GM19239 (cell line): ENCODE results near the gene ACCS.

Experiments
- DNase-seq: peaks from one replicate; pipeline ENCODE4 v3.0.0; 2011; ENCODE audit warnings: low spot score; ENCODE audit not compliant: insufficient read length
- FAIRE-seq: peaks from 2 replicates; lab custom pipeline; 2011; peaks lifted over from hg19 to GRCh38; lab: Jason Lieb, UNC

The ACCS gene

DNA sequence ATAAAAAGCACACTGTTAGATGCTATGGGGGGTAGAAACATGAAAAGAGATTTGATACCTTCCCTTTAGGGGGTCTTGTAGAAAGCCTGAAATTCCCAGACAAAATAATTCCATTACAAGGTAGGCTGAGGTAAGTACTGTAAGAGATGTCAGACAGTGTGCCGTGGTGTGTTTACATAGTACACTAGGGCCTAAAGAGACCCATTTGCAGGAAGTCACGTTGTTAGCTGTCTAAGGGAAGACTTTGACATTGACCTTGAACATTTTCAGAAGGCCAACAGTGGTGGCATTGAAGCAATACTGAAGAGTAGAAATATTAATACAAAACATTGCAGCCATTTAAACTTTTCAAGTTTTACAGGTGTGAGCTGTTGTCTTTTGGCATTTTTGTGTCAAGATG, 60.2 kb downstream of the ACCS start:
- FAIRE-seq, result no peak
- no peak for DNase-seq

DNA sequence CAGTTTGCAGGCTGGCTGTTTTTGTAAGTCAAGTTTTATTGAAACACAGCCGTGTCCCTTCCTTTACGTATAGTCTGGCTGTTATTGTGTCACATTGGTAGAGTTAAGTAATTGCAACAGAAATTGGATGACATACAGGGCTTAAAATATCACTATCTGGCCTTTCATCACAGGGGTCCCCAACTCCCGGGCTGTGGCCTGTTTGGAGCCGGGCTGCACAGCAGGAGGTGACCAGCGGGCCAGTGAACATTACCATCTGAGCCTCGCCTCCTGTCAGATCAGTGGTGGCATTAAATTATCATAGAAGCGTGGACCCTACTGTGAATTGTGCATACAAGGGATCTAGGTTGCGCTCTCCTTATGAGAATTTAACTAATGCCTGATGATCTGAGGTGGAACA, 61.1 kb downstream of the ACCS start:
- DNase-seq, result no peak
- FAIRE-seq, result no peak

DNA sequence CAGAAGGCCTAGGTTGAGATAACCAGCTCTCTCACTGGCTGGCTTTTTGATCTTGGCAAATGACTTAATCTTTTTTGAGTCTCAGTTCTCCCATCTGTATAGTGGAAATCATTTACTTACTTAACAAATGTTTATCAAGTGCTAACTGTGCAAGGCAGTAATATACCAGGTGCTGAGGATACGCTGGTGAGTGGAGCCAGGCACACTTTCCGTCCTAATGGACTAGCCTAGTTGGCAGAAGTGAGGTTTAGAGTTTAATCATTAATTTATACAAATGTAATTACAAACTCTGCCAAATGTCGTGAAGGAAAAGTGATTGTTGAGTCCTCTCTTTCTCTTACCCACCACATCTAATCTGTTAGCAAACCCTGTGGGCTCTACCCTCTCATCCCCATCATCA, 62.7 kb downstream of the ACCS start:
- FAIRE-seq (no peak), DNase-seq (no peak)

DNA sequence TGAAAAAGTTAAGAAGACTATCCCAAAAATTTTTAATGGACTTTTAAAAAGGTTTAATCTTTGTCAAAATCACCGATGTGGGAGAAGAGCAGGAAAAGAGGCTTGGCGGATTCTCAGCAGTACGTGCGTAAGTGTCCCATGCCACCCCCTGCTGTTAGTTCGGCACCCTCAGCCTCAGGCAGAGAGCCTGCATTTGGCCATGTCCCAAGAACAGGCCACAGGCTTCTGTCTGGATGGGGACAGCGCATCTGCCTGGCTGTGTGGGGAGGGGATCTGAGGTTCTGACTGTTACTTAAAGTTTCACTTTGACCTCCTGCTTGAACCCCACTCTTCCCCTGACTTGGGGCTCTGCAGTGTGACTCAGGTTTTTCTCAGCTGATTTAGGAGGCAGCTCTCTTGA, 64.7 kb downstream of the ACCS start:
- no peak for DNase-seq
- FAIRE-seq, result no peak

DNA sequence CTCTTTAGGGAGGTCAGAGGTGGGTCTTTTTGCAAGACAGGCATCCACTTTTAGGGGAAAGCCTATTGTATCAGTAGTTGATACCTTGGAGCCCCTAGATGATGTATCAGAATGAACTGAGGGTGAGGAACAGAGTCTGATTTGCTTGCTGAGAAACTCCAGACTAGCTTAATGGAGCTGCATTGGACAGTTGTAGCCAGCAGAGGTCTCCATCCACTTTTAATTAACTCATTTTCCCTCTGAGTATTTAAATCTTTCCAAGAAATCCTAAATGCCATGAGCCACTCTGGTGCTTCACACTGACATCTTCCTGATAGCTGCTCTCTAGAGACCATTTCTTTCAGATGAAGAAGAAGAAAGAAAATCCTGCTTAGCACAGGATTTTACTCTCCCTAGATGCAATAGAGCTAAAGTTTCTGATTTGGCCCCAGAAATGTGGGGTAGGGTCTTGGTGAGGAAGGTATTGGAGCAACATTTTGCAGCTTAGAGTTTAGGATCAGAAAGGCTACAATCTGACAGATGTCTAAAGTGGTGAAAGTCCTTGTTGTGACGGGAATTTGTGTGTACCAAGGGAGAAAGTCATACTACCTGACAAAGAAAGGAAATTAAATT, 67.4 kb downstream of the ACCS start:
- FAIRE-seq, result no peak

More for the DNA sequence above, 67.4 kb downstream of the ACCS start:
- DNase-seq, result no peak
